Stimulated activated CD8-positive, alpha-beta memory T cell treated with anti-CD3 and anti-CD28 coated beads, Interleukin-15, amount 100 ng/mL, for 4 hours (primary cell): ENCODE results near the gene KLHDC9.

Experiments
- DNase-seq, 2 donors: peaks; one replicate each; pipeline ENCODE4 v3.0.0-alpha.2; 2020; ENCODE audit warnings: low read depth in 2 of 2

The KLHDC9 gene

DNA sequence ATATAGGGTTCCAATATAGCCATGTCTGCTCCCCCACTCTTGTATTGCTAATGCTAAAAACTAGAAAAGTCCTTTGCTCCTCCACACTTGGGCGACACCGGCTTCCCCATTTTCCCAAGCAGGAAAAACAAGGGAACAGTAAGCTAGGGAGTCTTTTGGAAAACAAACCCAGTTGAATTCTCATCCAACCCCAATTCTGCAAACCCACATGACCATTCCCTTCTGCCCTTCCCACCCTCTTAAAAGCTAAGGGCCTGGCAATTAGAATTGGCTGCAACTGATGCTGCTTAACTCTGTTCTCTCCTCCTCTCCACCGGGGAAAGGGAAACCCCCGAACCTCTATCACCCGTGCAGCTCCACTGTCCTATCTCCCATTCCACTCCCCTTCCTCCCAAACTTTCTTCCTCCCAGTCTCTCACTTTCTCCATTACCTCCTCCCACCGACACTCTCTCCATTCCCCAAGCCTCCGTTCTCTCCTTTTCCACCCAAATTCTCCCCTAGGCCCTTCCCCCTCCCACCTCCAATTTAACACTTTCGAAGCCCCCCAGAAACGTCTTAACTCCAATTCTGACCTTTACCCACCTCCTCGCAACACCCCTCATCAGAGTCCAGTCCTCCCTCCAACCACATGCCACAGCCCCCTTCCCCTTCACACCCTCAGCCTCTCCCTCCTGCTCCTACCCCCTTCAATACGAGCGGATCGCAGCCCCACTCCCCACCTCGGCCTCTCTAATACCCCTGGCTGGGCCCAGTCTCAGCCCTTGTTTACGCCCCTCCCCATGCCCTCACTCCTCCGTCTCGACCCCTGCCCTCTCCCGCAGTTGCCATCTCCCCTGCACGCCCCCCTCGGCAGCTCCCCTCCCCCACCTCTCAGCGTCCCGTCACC, 33.6 kb downstream of the KLHDC9 start:
- no peak for DNase-seq

- DNase-seq = peak; percentile 81 to 88
Measured at GRCh38 chr1:161132410-161133219, 34.5 kb downstream of the KLHDC9 start, which contains the start of gene DEDD. DEDD (minus strand) TSS chr1:161132667; CDS start chr1:161124462, 8,205 bp downstream.

DNA sequence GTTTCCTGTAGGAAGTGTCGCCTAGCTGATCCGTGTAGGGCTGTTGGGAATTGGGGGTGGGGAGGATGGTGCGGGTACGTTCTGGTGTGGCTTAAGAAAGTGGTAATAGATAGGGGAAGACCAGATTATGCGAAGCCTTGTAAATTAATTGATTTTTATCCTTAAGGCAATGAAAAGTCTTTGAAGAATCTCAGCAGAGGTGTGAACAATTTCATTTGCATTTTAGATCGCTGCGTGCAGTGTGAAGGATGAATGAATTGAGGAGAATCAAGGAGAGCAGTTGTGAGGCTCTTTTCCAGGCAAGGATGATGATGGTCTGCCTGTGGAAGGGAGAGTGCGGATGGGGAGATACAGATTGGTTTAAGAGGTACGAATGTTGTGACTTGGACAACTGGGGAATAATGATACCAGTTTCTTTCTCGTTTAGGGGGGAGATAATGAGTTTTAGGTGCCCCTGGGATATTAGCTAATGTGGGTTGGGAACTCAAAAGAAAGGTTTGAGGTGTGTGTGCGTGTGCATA, 35.1 kb downstream of the KLHDC9 start:
- no peak for DNase-seq

GRCh38 chr1:161137881-161138280, 39.7 kb downstream of the KLHDC9 start:
- no peak for DNase-seq

- no peak for DNase-seq
Measured at GRCh38 chr1:161138431-161138830, 40.3 kb downstream of the KLHDC9 start.

DNA sequence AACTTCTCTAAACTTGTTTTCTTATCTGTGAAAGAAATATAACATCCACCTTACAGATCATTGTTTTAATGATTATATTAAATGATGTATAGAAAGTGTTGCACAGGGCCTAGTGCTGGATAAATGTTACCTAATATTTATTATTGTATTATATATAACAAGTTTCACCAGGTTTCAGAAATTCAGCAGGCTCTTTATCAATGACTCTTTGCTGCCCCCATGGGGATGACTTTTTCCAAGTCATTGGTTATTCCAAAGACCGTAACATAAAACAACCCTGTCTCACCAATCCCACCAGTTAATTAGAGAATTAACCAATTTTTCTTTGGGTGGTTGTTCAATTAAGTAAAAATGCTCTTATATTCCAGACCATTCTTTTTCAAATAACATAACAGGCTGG, 41.6 kb downstream of the KLHDC9 start:
- DNase-seq = no peak

DNA sequence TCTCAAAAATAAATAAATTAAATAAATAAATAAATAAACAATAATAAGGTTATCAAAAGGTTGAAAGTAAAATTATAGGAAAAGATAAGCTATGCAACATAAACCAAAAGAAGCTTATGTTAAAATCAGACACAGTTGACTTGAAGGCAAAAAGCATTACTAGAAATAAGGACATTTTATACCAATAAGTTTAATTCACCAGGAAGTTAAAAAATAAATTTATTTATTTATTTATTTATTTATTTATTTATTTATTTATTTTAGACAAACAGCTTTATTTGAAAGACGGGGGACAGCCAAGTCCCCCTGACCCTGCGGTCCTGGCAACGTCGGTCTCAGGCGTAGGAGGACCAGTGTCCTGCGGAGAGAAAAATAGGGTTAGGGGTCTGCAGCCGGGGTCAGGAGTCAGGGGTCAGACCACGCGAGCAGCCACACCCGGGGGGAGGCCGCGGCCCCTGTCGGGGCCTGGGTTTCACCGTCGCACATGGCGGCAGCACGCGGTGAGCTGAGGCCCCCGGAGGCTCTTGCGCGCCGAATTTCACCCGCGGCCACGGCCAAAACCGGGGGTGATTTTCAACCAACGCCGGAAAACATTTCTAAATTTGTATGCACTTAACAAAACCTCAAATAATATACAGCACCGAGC, 42.7 kb downstream of the KLHDC9 start:
- DNase-seq = no peak

GRCh38 chr1:161145832-161146231, 47.7 kb downstream of the KLHDC9 start:
- no peak for DNase-seq
